MM.1S (cell line): Measurements from ENCODE around the gene ZNF277.

Source experiments
- DNase-seq: peaks from one replicate; pipeline ENCODE4 v3.0.0-alpha.2; 2015
- H2AFZ ChIP-seq: fragments of 300-600 bp; sonication (generic); 2 replicates; pipeline ENCODE4 v1.6.0; 2016; ENCODE audit warnings: antibody characterized with exemption, low read length
- H3F3A ChIP-seq: fragments of 300-600 bp; sonication (generic); 2 replicates; pipeline ENCODE4 v1.6.1; 2016; ENCODE audit warnings: mild to moderate bottlenecking, antibody characterized with exemption, low read length, moderate library complexity, mixed read lengths; ENCODE audit not compliant: insufficient read depth
- H3K27ac ChIP-seq: fragments of 300-600 bp; sonication (generic); 2 replicates; pipeline ENCODE4 v1.5.1; 2016; ENCODE audit warnings: mild to moderate bottlenecking, low read length
- H3K27me3 ChIP-seq: fragments of 300-600 bp; sonication (generic); replicated peaks from 2 replicates; pipeline ENCODE4 v1.6.0; 2016; ENCODE audit warnings: low read length; ENCODE audit not compliant: insufficient read depth
- H3K36me3 ChIP-seq: fragments of 300-600 bp; sonication (generic); replicated peaks from 2 replicates; pipeline ENCODE4 v1.6.1; 2016; ENCODE audit warnings: mild to moderate bottlenecking, low read length, mixed read lengths; ENCODE audit not compliant: insufficient read depth
- H3K4me1 ChIP-seq: fragments of 300-600 bp; sonication (generic); 2 replicates; pipeline ENCODE4 v1.6.1; 2016; ENCODE audit warnings: low read length, mixed read lengths
- H3K4me2 ChIP-seq: fragments of 300-600 bp; sonication (generic); 2 replicates; pipeline ENCODE4 v1.6.0; 2016; ENCODE audit warnings: low read depth, low read length
- H3K4me3 ChIP-seq: fragments of 300-600 bp; sonication (generic); 2 replicates; pipeline ENCODE4 v1.5.1; 2016; ENCODE audit warnings: low read length, mixed read lengths
- H3K79me2 ChIP-seq: fragments of 300-600 bp; sonication (generic); 2 replicates; pipeline ENCODE4 v1.6.1; 2016; ENCODE audit warnings: mixed run types, low read length, mixed read lengths
- H3K9ac ChIP-seq: fragments of 300-600 bp; sonication (generic); 2 replicates; pipeline ENCODE4 v1.6.1; 2016; ENCODE audit warnings: low read length, mixed read lengths
- H3K9me2 ChIP-seq: fragments of 300-600 bp; sonication (generic); replicated peaks from 2 replicates; pipeline ENCODE4 v1.6.1; 2016; ENCODE audit warnings: mild to moderate bottlenecking, low read length, mixed read lengths; ENCODE audit not compliant: insufficient read depth
- H3K9me3 ChIP-seq: fragments of 300-600 bp; sonication (generic); replicated peaks from 2 replicates; pipeline ENCODE4 v1.6.1; 2016; ENCODE audit warnings: mild to moderate bottlenecking, low read length, mixed read lengths; ENCODE audit not compliant: insufficient read depth
- H4K20me1 ChIP-seq: fragments of 300-600 bp; sonication (generic); 2 replicates; pipeline ENCODE4 v1.6.1; 2016; ENCODE audit warnings: mild to moderate bottlenecking, low read length, moderate library complexity, mixed read lengths; ENCODE audit not compliant: insufficient read depth
- EZH2 ChIP-seq: fragments of 300-600 bp; sonication (generic); optimal IDR thresholded peaks from 2 replicates; pipeline ENCODE3; 2017; ENCODE audit warnings: low read depth, mild to moderate bottlenecking, antibody characterized with exemption, low read length, mixed read lengths
- EZH2phosphoT487 ChIP-seq: fragments of 300-600 bp; sonication (generic); IDR thresholded peaks from 2 replicates; pipeline ENCODE4 v1.6.1; 2018; ENCODE audit warnings: antibody characterized with exemption, low read length
- TF ChIP-seq, protein P1 (sequence below): fragments of 300-600 bp; sonication (generic); IDR thresholded peaks from 2 replicates; pipeline ENCODE4 v1.5.1; 2016; ENCODE audit warnings: antibody characterized with exemption, low read length, mixed read lengths

The ZNF277 gene

DNA sequence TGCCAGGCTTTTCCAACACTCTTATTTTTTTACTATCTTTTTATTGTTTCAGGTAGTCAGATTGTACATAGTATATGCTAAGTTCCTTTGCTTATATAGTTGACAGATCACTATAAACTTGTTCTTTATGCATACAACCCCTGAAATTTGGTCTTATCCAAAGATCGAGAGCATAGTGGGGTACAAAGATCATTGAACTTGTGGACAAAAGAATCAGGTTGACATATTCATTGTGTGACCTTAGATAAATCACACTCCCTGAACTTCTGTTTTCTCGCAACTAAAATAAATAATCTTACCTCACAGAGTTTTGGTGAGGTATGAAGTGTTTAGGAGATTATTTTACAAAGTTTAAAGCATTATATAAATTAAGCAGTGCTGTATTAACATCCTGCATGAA, 22.1 kb downstream of the ZNF277 start:
- peaks cover 54% of the 10 kb centered on the region for H3K79me2 ChIP-seq
- TF ChIP-seq, protein P1, sequence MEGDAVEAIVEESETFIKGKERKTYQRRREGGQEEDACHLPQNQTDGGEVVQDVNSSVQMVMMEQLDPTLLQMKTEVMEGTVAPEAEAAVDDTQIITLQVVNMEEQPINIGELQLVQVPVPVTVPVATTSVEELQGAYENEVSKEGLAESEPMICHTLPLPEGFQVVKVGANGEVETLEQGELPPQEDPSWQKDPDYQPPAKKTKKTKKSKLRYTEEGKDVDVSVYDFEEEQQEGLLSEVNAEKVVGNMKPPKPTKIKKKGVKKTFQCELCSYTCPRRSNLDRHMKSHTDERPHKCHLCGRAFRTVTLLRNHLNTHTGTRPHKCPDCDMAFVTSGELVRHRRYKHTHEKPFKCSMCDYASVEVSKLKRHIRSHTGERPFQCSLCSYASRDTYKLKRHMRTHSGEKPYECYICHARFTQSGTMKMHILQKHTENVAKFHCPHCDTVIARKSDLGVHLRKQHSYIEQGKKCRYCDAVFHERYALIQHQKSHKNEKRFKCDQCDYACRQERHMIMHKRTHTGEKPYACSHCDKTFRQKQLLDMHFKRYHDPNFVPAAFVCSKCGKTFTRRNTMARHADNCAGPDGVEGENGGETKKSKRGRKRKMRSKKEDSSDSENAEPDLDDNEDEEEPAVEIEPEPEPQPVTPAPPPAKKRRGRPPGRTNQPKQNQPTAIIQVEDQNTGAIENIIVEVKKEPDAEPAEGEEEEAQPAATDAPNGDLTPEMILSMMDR, result no peak
- TF ChIP-seq EZH2, result no peak
- TF ChIP-seq EZH2phosphoT487, result no peak
- H2AFZ ChIP-seq, result no peak overlapping the region
- no peaks in the 10 kb centered on the region for H3K9me3 ChIP-seq
- H3K9ac ChIP-seq, result no peak overlapping the region
- no peaks in the 10 kb centered on the region for H4K20me1 ChIP-seq
- no peak overlapping the region for H3K27ac ChIP-seq
- no peaks in the 10 kb centered on the region for H3K4me1 ChIP-seq
- DNase-seq, result no peak
- no peaks in the 10 kb centered on the region for H3K9me2 ChIP-seq
- H3K27me3 ChIP-seq, result no peaks in the 10 kb centered on the region
- H3K4me3 ChIP-seq, result no peak overlapping the region
- no peak overlapping the region for H3K4me2 ChIP-seq
- H3K36me3 ChIP-seq, result no peaks in the 10 kb centered on the region
- no peaks in the 10 kb centered on the region for H3F3A ChIP-seq

DNA sequence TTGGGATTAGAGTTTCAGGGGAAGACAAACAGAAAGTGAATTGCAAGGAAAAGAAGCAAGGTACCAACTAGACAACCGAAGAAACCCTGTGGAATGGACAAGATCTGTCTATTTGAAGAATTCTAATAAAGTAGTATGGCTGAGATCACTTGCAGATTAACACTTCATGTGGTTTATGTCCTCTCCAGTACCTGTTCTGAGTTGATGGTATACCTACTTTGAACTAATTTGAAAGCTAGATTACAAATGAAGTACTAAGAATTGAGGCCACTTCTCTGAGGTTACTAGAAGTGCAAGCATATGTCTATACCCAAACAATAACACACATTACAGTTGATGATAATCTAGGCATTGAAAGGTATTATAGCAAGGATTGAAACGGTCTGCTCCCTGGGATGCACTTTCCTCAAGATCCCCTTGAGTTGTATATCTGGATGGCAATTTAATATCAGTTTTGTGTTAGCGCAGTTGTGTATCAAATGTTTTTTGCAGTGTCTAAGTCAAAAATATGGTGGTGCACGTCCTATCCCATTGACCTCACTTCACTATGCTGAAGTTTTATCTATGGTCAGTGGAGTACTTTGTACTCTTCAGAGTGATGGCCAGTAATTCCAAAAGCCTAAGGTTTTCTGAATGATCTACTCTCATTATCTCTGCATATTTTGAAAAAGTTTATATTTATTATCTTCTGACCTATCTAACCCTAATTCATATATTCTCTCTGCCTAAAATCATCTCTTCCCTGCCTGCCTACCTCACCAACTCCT, 25.9 kb downstream of the ZNF277 start:
- Histone ChIP-seq H4K20me1 (no peaks in the 10 kb centered on the region), H3K27ac (no peak overlapping the region), H3K9ac (no peak overlapping the region), H2AFZ (no peak overlapping the region), H3K9me3 (no peaks in the 10 kb centered on the region), H3K4me1 (no peaks in the 10 kb centered on the region), H3K9me2 (no peaks in the 10 kb centered on the region), H3K27me3 (no peaks in the 10 kb centered on the region), H3F3A (no peaks in the 10 kb centered on the region), H3K4me2 (no peak overlapping the region), H3K4me3 (no peak overlapping the region), H3K79me2 (peaks cover 33% of the 10 kb centered on the region), H3K36me3 (no peaks in the 10 kb centered on the region)
- no peak for TF ChIP-seq EZH2
- TF ChIP-seq, protein P1, result no peak
- no peak for TF ChIP-seq EZH2phosphoT487
- DNase-seq, result no peak

DNA sequence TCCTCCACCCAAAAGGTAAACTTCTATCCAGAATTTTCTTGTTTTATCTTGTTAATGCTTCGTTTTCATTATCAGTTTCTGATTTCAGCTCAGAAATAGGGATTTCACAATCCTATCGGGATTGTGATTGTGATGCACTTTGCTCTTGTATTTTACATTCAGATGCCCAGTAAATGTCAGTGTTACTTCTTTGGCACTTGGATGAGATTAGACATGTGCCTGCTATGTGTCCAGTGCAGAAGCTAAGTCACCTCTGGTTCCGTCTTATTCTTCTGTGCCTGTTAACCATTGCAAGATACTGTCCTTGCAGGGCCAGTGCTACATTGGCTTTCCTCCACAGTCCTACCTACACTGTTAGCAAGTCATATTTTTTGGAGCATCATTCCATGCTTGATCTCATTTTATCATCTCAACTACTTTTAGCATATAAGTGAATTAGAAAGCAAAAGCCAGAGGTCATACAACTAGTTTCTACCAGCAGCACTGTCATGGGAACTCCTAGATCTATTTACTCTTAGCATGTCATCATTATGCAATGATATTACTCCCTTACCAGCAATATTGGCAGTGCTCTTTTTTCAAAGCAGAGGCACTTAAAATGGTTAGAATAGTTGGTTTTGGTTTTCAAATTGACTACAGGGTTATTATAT, 26.7 kb downstream of the ZNF277 start:
- H3F3A ChIP-seq, result no peaks in the 10 kb centered on the region

More for the DNA sequence above, 26.7 kb downstream of the ZNF277 start:
- no peak overlapping the region for H3K4me2 ChIP-seq
- DNase-seq, result no peak
- no peaks in the 10 kb centered on the region for H3K36me3 ChIP-seq
- H3K9ac ChIP-seq, result no peak overlapping the region
- no peaks in the 10 kb centered on the region for H3K4me1 ChIP-seq
- H3K4me3 ChIP-seq, result no peak overlapping the region
- H3K9me3 ChIP-seq, result no peaks in the 10 kb centered on the region
- H2AFZ ChIP-seq, result no peak overlapping the region
- no peaks in the 10 kb centered on the region for H4K20me1 ChIP-seq
- H3K27me3 ChIP-seq, result no peaks in the 10 kb centered on the region
- H3K27ac ChIP-seq, result no peak overlapping the region
- H3K9me2 ChIP-seq, result no peaks in the 10 kb centered on the region
- TF ChIP-seq EZH2 (no peak), EZH2phosphoT487 (no peak)
- TF ChIP-seq, protein P1, result no peak
- H3K79me2 ChIP-seq, result peaks cover 26% of the 10 kb centered on the region
